ENCODE data around the gene WDR27. TPM values are rescaled to one million over a fixed set of nuclear protein-coding genes. Genes with fewer than 3 reads are reported as not detected.

WDR27 gene
- polyA plus RNA-seq, 3 donors from 2014 or later, result 1.7 to 5.1 (median 4.0) TPM

- Mint-ChIP-seq H3K27me3 (ENCODE audit: low read depth in 3 of 3) (peaks cover 0 to 1% (median 0%) of the 10 kb centered on the region in 3 donors), H3K4me3 (no peak overlapping the region), H3K36me3 (peaks cover 6 to 21% (median 8%) of the 10 kb centered on the region in 3 donors), H3K9me3 (peaks cover 0 to 3% (median under 1%) of the 10 kb centered on the region in 6 donors), H3K4me1 (peaks cover 10 to 13% of the 10 kb centered on the region in 2 donors), H3K27ac (no peak overlapping the region)
- no peak for DNase-seq
These were observed 6.7 kb downstream of the WDR27 start for GRCh38 chr6:169695131-169695530.

- Mint-ChIP-seq H3K27ac (no peak overlapping the region), H3K4me1 (peaks cover 3 to 6% of the 10 kb centered on the region in 2 donors), H3K4me3 (no peak overlapping the region), H3K27me3 (ENCODE audit: low read depth in 3 of 3) (peaks cover 0 to 1% (median 0%) of the 10 kb centered on the region in 3 donors), H3K36me3 (peaks cover 13 to 33% (median 19%) of the 10 kb centered on the region in 3 donors), H3K9me3 (peaks cover 0 to 2% (median 0%) of the 10 kb centered on the region in 6 donors)
- DNase-seq, result no peak
These were observed 9.3 kb downstream of the WDR27 start for GRCh38 chr6:169692516-169692915.

- DNase-seq, result no peak
- Mint-ChIP-seq H3K4me1 (peaks cover 3 to 4% of the 10 kb centered on the region in 2 donors), H3K36me3 (peaks cover 23 to 44% (median 31%) of the 10 kb centered on the region in 3 donors), H3K27me3 (ENCODE audit: low read depth in 3 of 3) (peaks cover 0 to 1% (median 0%) of the 10 kb centered on the region in 3 donors), H3K27ac (no peak overlapping the region), H3K4me3 (no peak overlapping the region), H3K9me3 (peaks cover 0 to 8% (median 2%) of the 10 kb centered on the region in 6 donors)
These were observed 10.6 kb downstream of the WDR27 start for GRCh38 chr6:169691260-169691659.

GRCh38 chr6:169689287-169689686 is 12.5 kb downstream of the WDR27 start:
- no peak overlapping the region for H3K4me3 Mint-ChIP-seq
- DNase-seq, result no peak
- H3K9me3 Mint-ChIP-seq, result peaks cover 3 to 21% (median 14%) of the 10 kb centered on the region in 6 donors
- peaks cover 0 to 1% (median 1%) of the 10 kb centered on the region in 3 donors for H3K27me3 Mint-ChIP-seq (ENCODE audit: low read depth in 3 of 3)
- H3K27ac Mint-ChIP-seq, result no peak overlapping the region
- H3K4me1 Mint-ChIP-seq, result peaks cover 3 to 4% of the 10 kb centered on the region in 2 donors
- H3K36me3 Mint-ChIP-seq, result peaks cover 37 to 57% (median 47%) of the 10 kb centered on the region in 3 donors

- H3K27me3 Mint-ChIP-seq (ENCODE audit: low read depth in 3 of 3), result peaks cover 0 to 3% (median 1%) of the 10 kb centered on the region in 3 donors
- DNase-seq, result no peak
- peaks cover 3 to 21% (median 14%) of the 10 kb centered on the region in 6 donors for H3K9me3 Mint-ChIP-seq
- peaks cover 3 to 4% of the 10 kb centered on the region in 2 donors for H3K4me1 Mint-ChIP-seq
- H3K27ac Mint-ChIP-seq, result no peak overlapping the region
- peaks cover 51 to 69% (median 58%) of the 10 kb centered on the region in 3 donors for H3K36me3 Mint-ChIP-seq
- H3K4me3 Mint-ChIP-seq, result no peak overlapping the region
These were observed 16.0 kb downstream of the WDR27 start for GRCh38 chr6:169685860-169686259.

- Mint-ChIP-seq H3K36me3 (peaks cover 59 to 75% (median 64%) of the 10 kb centered on the region in 3 donors), H3K4me1 (no peaks in the 10 kb centered on the region), H3K27me3 (ENCODE audit: low read depth in 3 of 3) (peaks cover 0 to 3% (median 0%) of the 10 kb centered on the region in 3 donors), H3K4me3 (no peak overlapping the region), H3K27ac (no peak overlapping the region), H3K9me3 (peaks cover 3 to 21% (median 14%) of the 10 kb centered on the region in 6 donors)
- no peak for DNase-seq
These were observed 17.8 kb downstream of the WDR27 start for GRCh38 chr6:169684056-169684455.

- H3K9me3 Mint-ChIP-seq, result no peaks in the 10 kb centered on the region
- H3K27me3 Mint-ChIP-seq (ENCODE audit: low read depth in 3 of 3), result peaks cover 0 to 2% (median 0%) of the 10 kb centered on the region in 3 donors
- H3K36me3 Mint-ChIP-seq, result peaks cover 26 to 42% (median 35%) of the 10 kb centered on the region in 3 donors
- no peak overlapping the region for H3K4me3 Mint-ChIP-seq
- H3K4me1 Mint-ChIP-seq, result no peaks in the 10 kb centered on the region
- no peak overlapping the region for H3K27ac Mint-ChIP-seq
- no peak for DNase-seq
These were observed 23.5 kb downstream of the WDR27 start for GRCh38 chr6:169678342-169678741.

- DNase-seq, result no peak
- peaks cover 0 to 3% (median 0%) of the 10 kb centered on the region in 3 donors for H3K27me3 Mint-ChIP-seq (ENCODE audit: low read depth in 3 of 3)
- H3K4me3 Mint-ChIP-seq, result no peak overlapping the region
- no peaks in the 10 kb centered on the region for H3K9me3 Mint-ChIP-seq
- no peaks in the 10 kb centered on the region for H3K4me1 Mint-ChIP-seq
- no peak overlapping the region for H3K27ac Mint-ChIP-seq
- H3K36me3 Mint-ChIP-seq, result peaks cover 18 to 31% (median 31%) of the 10 kb centered on the region in 3 donors
These were observed 24.7 kb downstream of the WDR27 start for GRCh38 chr6:169677096-169677495.

GRCh38 chr6:169675011-169675410 is 26.8 kb downstream of the WDR27 start:
- no peaks in the 10 kb centered on the region for H3K4me1 Mint-ChIP-seq

GRCh38 chr6:169671563-169671962 is 30.3 kb downstream of the WDR27 start:
- no peak overlapping the region for H3K4me3 Mint-ChIP-seq
- H3K36me3 Mint-ChIP-seq, result peaks cover 4 to 27% (median 8%) of the 10 kb centered on the region in 3 donors
- H3K27ac Mint-ChIP-seq, result no peak overlapping the region
- peaks cover 0 to 2% of the 10 kb centered on the region in 2 donors for H3K4me1 Mint-ChIP-seq
- H3K27me3 Mint-ChIP-seq (ENCODE audit: low read depth in 3 of 3), result peaks cover 0 to 1% (median 1%) of the 10 kb centered on the region in 3 donors
- DNase-seq, result no peak
- no peaks in the 10 kb centered on the region for H3K9me3 Mint-ChIP-seq

More at GRCh38 chr6:169675011-169675410, 26.8 kb downstream of the WDR27 start:
- Mint-ChIP-seq H3K4me3 (no peak overlapping the region), H3K36me3 (peaks cover 3 to 22% (median 21%) of the 10 kb centered on the region in 3 donors), H3K27ac (no peak overlapping the region), H3K27me3 (ENCODE audit: low read depth in 3 of 3) (peaks cover 0 to 1% (median 0%) of the 10 kb centered on the region in 3 donors), H3K9me3 (no peaks in the 10 kb centered on the region)
- no peak for DNase-seq

GRCh38 chr6:169669889-169670288 is 31.9 kb downstream of the WDR27 start:
- no peaks in the 10 kb centered on the region for H3K9me3 Mint-ChIP-seq
- H3K27ac Mint-ChIP-seq, result peak overlapping the region in 1 of 6 donors; percentile 4
- no peak overlapping the region for H3K4me3 Mint-ChIP-seq
- peaks cover 4 to 27% (median 4%) of the 10 kb centered on the region in 3 donors for H3K36me3 Mint-ChIP-seq
- no peak for DNase-seq
- H3K27me3 Mint-ChIP-seq (ENCODE audit: low read depth in 3 of 3), result peaks cover 0 to 1% (median 1%) of the 10 kb centered on the region in 3 donors
- H3K4me1 Mint-ChIP-seq, result peaks cover 0 to 2% of the 10 kb centered on the region in 2 donors

GRCh38 chr6:169669147-169669546 is 32.7 kb downstream of the WDR27 start:
- Mint-ChIP-seq H3K4me1 (peaks cover 0 to 2% of the 10 kb centered on the region in 2 donors), H3K36me3 (peaks cover 4 to 27% (median 4%) of the 10 kb centered on the region in 3 donors), H3K9me3 (no peaks in the 10 kb centered on the region), H3K4me3 (no peak overlapping the region), H3K27ac (no peak overlapping the region), H3K27me3 (ENCODE audit: low read depth in 3 of 3) (peaks cover 0 to 1% (median 1%) of the 10 kb centered on the region in 3 donors)
- no peak for DNase-seq

GRCh38 chr6:169668203-169668847 is 33.5 kb downstream of the WDR27 start:
- H3K4me1 Mint-ChIP-seq, result peaks cover 0 to 2% of the 10 kb centered on the region in 2 donors
- peaks cover 4 to 31% (median 7%) of the 10 kb centered on the region in 3 donors for H3K36me3 Mint-ChIP-seq
- H3K9me3 Mint-ChIP-seq, result no peaks in the 10 kb centered on the region
- no peak overlapping the region for H3K27ac Mint-ChIP-seq
- no peak for DNase-seq
- H3K27me3 Mint-ChIP-seq (ENCODE audit: low read depth in 3 of 3), result peaks cover 0 to 1% (median 1%) of the 10 kb centered on the region in 3 donors
- no peak overlapping the region for H3K4me3 Mint-ChIP-seq

GRCh38 chr6:169667716-169668115 is 34.1 kb downstream of the WDR27 start:
- no peak overlapping the region for H3K27ac Mint-ChIP-seq
- DNase-seq, result no peak
- peaks cover 0 to 2% of the 10 kb centered on the region in 2 donors for H3K4me1 Mint-ChIP-seq
- H3K27me3 Mint-ChIP-seq (ENCODE audit: low read depth in 3 of 3), result peaks cover 0 to 1% (median 0%) of the 10 kb centered on the region in 3 donors
- H3K4me3 Mint-ChIP-seq, result no peak overlapping the region
- H3K9me3 Mint-ChIP-seq, result no peaks in the 10 kb centered on the region
- peaks cover 4 to 37% (median 11%) of the 10 kb centered on the region in 3 donors for H3K36me3 Mint-ChIP-seq

Measured in immature natural killer cell (primary cell).